GM19239 (cell line): ENCODE measurements around the gene RSRP1.
"Not testable (repeated sequence)": the region's sequence is repeated elsewhere in the genome, so short reads cannot be mapped to it uniquely, and the experiment has no call there.

Source experiments
- DNase-seq: peaks from one replicate; pipeline ENCODE4 v3.0.0; 2011; ENCODE audit warnings: low spot score; ENCODE audit not compliant: insufficient read length
- FAIRE-seq: peaks from 2 replicates; lab custom pipeline; 2011; peaks lifted over from hg19 to GRCh38; lab: Jason Lieb, UNC

Gene RSRP1, protein sequence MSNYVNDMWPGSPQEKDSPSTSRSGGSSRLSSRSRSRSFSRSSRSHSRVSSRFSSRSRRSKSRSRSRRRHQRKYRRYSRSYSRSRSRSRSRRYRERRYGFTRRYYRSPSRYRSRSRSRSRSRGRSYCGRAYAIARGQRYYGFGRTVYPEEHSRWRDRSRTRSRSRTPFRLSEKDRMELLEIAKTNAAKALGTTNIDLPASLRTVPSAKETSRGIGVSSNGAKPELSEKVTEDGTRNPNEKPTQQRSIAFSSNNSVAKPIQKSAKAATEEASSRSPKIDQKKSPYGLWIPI

GRCh38 chr1:25247024-25247828 is at the start of gene RSRP1:
Gene RSRP1, minus strand, starts transcription at chr1:25247454. Its CDS starts 491 bp downstream, at chr1:25246963.
- DNase-seq, result peak; percentile 98
- peak; percentile 98 for FAIRE-seq

DNA sequence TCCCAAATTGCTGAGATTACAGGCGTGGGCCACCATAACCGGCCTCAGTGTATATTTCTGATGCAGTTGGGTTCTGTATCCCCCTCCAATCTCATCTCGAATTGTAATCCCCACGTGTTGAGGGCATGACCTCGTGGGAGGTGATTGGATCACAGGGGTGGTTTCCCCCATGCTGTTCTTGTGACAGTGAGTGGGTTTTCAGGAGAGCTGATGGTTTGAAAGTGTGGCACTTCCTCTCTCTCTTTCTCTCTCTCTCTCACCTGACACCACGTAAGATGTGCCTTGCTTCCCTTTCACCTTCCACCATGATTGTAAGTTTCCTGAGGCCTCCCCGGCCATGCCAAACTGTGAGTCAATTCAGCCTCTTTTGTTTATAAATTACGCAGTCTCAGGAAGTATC is 49.2 kb upstream of the RSRP1 start:
- not testable (repeated sequence) for FAIRE-seq, DNase-seq

DNA sequence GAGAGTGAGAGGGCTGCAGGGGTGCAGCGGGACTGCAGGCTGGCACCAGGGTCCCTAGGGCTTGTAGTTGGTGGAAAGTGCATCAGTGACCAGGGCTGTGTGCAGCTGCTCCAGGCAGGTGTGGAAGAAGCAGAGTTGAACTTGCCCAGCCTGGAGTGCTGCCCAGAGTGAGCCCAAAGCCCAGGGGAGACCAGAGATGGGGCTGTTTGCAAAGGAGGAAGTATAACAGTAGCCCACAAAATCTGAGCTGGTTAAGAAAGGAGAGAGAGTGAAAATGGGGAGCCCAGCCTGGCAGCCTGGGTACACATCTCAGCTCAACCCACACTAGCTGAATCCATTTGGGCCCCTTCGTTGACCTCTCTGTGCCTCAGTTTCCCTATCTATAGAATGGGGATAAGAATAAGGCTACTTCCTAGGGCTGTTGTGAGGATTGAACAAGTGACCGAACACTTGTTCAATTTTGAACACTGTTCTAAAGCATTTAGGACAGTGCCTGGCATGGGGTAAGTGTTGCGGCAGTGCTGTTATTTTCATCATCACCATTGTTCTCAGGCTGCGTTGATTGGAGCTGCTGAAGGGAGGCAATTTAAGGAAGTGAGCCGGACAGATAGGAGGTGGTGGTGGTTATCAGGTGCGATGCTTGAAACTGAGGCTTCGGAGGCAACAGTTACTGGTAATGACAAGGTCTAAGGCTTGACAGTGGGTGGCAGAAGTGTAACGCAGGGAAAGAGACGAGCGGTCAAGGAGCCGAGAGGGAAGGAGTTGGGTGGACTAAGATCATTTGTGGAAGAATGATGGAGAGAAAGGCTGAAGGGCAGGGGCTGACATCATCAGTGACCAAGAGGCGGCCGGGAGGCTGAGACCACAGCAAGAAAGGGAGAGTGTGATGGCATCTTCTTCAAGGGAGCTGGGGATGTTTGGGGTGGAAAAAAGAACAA is 47.9 kb upstream of the RSRP1 start:
- peak; percentile 75 for FAIRE-seq
- not testable (repeated sequence) for DNase-seq

DNA sequence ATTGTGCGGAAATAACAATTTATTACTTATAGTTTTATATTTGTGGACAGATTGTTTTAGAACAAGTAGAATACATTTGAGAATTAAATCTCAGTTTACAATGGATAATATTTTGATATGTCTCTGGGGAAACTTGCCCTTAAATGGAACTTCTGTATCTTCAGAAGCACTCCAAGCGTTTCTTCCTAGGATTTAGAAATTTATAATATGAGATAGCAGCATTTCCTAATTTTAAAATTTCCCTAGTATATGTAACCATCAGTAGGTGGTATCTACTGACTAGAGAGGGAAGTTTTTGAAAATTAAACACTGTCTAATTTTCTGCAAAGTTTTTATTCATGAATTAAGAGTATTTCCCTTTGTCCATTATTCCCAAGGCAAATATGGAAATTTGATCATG is 46.2 kb upstream of the RSRP1 start:
- not testable (repeated sequence) for DNase-seq, FAIRE-seq

- not testable (repeated sequence) for DNase-seq
- peak; percentile 95 for FAIRE-seq
Measured at GRCh38 chr1:25290043-25290442, 42.8 kb upstream of the RSRP1 start.

- FAIRE-seq, DNase-seq: not testable (repeated sequence)
Measured at GRCh38 chr1:25288573-25289101, 41.4 kb upstream of the RSRP1 start.

- DNase-seq, FAIRE-seq: not testable (repeated sequence)
Measured at GRCh38 chr1:25287164-25287563, 39.9 kb upstream of the RSRP1 start.

- not testable (repeated sequence) for DNase-seq, FAIRE-seq
Measured at GRCh38 chr1:25285862-25286261, 38.6 kb upstream of the RSRP1 start.

DNA sequence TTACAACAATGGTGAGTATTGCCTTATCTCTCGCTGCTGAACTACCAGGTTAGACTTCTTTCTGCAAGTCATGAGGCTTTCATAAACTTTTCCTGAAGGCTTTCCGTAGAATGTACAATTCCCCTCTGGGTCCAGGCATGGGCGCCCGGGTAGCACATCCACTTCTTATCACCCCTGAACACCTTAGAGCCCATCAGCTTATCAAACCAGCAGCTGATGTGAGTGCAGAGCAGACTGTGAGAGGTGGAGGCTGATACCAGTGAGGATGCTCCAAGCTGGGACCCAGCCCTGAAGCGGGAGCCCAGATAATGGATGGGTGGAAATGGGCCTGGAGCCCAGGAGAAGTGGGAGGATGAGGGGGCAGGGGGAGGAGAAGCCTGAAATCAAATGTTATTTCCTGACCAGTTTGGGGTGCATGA is 32.4 kb upstream of the RSRP1 start:
- not testable (repeated sequence) for FAIRE-seq, DNase-seq

DNA sequence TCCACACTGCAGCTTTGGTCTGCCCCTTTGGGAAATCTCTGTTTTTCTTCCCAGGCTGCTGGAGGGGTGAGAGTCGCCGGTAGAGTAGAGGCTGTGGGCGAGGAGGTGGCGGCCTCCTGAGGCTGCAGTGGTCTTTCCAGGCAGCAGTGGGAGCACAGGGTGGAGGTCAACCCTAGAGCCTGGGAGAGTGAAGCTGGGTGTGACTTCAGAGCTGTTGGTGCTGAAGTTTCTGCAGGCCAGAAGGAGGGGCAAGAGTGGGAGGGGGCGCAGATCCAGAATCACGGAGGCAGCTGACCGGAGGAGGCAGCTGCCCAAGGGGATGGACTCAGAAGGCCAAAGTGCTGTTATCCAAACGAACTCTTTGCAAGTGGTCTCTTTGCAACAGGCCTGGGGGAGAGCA is 31.5 kb upstream of the RSRP1 start:
- FAIRE-seq, DNase-seq: not testable (repeated sequence)

- peak; percentile 64 for FAIRE-seq
- not testable (repeated sequence) for DNase-seq
Measured at GRCh38 chr1:25278358-25278757, 31.1 kb upstream of the RSRP1 start.

DNA sequence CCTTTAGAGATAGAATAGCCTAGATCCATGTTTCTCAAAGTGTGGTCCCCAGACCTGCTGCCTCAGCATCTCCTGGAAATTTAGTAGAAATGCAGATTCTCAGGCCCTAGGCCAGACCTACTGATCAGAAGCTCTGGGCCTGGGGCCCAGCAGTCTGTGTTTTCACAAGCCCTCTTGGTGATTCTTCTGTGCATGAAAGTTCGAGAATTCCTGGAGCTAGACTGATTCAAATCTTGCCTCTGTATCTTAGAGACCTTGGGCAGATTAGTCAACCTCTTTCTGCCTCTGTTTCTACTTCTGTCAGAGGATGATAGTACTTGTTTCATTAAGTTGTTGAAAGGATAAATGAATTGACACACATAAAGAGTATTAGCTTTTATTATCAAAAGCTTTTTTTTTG is 30.0 kb upstream of the RSRP1 start:
- not testable (repeated sequence) for FAIRE-seq

GRCh38 chr1:25275648-25276047 is 28.4 kb upstream of the RSRP1 start:
- FAIRE-seq, result peak; percentile 59
- DNase-seq, result not testable (repeated sequence)

More for the DNA sequence above, 30.0 kb upstream of the RSRP1 start:
- DNase-seq, result not testable (repeated sequence)

DNA sequence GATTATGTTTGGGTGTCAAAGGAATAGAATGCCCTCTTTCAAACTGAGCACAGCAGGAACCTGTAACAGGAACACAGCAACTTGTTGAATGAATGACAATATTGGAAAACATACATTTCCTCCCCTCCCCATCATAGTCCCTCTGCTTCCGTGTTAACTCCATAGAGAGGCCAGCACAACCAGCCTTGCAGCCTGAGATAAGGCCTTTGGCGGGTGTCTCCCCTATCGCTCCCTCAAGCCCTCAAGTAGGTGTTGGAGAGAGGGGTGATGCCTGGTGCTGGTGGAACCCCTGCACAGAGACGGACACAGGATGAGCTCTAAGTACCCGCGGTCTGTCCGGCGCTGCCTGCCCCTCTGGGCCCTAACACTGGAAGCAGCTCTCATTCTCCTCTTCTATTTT is 25.0 kb upstream of the RSRP1 start, which contains the start of gene RHD:
TSS of gene RHD (plus strand) at position 272 of the 400 bp plus-strand sequence. CDS start at position 311, 39 bp downstream.
- not testable (repeated sequence) for FAIRE-seq, DNase-seq

DNA sequence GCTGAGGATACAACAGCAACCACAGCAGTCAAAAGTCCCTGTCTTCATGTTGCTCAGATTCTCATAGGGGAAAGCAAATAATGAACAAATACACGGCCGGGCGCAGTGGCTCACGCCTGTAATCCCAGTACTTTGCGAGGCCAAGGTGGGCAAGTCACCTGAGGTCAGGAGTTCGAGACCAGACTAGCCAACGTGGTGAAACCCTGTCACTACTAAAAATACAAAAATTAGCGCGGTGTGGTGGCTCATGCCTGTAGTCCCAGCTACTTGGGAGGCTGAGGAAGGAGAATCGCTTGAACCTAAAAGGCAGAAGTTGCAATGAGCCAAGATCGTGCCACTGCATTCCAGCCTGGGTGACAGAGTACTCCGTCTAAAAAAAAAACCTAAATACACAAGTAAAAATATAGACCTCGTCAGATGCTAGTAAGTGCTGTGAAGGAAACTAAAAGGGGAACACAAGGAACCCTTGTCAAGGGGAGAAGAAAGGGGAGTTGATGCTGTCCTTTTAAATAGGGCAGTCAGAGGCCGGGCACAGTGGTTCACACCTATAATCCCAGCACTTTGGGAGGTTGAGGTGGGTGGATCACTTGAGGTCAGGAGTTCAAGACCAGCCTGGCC is 21.0 kb upstream of the RSRP1 start:
- not testable (repeated sequence) for FAIRE-seq, DNase-seq

GRCh38 chr1:25267288-25268142 is 20.3 kb upstream of the RSRP1 start:
- DNase-seq (peak; percentile 45), FAIRE-seq (peak; percentile 100)

- not testable (repeated sequence) for DNase-seq, FAIRE-seq
Measured at GRCh38 chr1:25266554-25267287, 19.5 kb upstream of the RSRP1 start.
